CD4-positive, alpha-beta T cell treated with Interleukin-2 at 100 ng/mL for 4 hours (primary cell): ENCODE measurements around the gene MLPH.

Experiments used
- DNase-seq: peaks from one replicate; pipeline ENCODE4 v3.0.0-alpha.2; 2020; ENCODE audit warnings: low spot score

Gene MLPH

GRCh38 chr2:237524631-237525030, 37.6 kb downstream of the MLPH start:
- no peak for DNase-seq

- no peak for DNase-seq
Observed at GRCh38 chr2:237525559-237526157, 38.6 kb downstream of the MLPH start.

GRCh38 chr2:237527233-237527632, 40.2 kb downstream of the MLPH start:
- DNase-seq, result no peak

GRCh38 chr2:237527766-237528165, 40.7 kb downstream of the MLPH start:
- no peak for DNase-seq

GRCh38 chr2:237529452-237530402, 42.7 kb downstream of the MLPH start:
- no peak for DNase-seq

- DNase-seq, result no peak
Observed at GRCh38 chr2:237530472-237531433, 43.7 kb downstream of the MLPH start.

- DNase-seq, result no peak
Observed at GRCh38 chr2:237532160-237532559, 45.1 kb downstream of the MLPH start.

- no peak for DNase-seq
Observed at GRCh38 chr2:237533668-237534161, 46.7 kb downstream of the MLPH start.

- DNase-seq, result no peak
Observed at GRCh38 chr2:237534380-237534779, 47.3 kb downstream of the MLPH start.

- DNase-seq, result no peak
Observed at GRCh38 chr2:237535385-237536082, 48.5 kb downstream of the MLPH start.

GRCh38 chr2:237536083-237536415, 49.0 kb downstream of the MLPH start:
- no peak for DNase-seq

GRCh38 chr2:237536617-237537016, 49.6 kb downstream of the MLPH start:
- DNase-seq, result no peak

GRCh38 chr2:237538001-237538720, 51.1 kb downstream of the MLPH start:
- no peak for DNase-seq

GRCh38 chr2:237538901-237539300, 51.9 kb downstream of the MLPH start:
- no peak for DNase-seq

GRCh38 chr2:237539681-237540080, 52.6 kb downstream of the MLPH start:
- no peak for DNase-seq

GRCh38 chr2:237540223-237540775, 53.2 kb downstream of the MLPH start:
- no peak for DNase-seq

GRCh38 chr2:237540823-237541222, 53.8 kb downstream of the MLPH start:
- DNase-seq, result no peak

- no peak for DNase-seq
Observed at GRCh38 chr2:237541243-237541642, 54.2 kb downstream of the MLPH start.

- no peak for DNase-seq
Observed at GRCh38 chr2:237542001-237542704, 55.1 kb downstream of the MLPH start.
